Mammary epithelial cell (primary cell): ENCODE measurements around the gene GRID1.

Experiments
- EZH2 ChIP-seq: IDR thresholded peaks from 2 replicates; pipeline ENCODE4 v1.6.1; 2012; ENCODE audit warnings: low read length, inconsistent platforms, borderline replicate concordance
- TF ChIP-seq, protein P1 (sequence below), 2 donors: IDR thresholded peaks in 1 of 2; conservative IDR thresholded peaks in 1 of 2; 2 replicates each; pipeline ENCODE4 v1.5.1; 2011 to 2012; ENCODE audit warnings: inconsistent platforms in 2 of 2, low read length in 2 of 2, mild to moderate bottlenecking in 2 of 2, control low read depth in 1 of 2, low read depth in 1 of 2; ENCODE audit not compliant: insufficient read depth in 1 of 2; ENCODE audit errors: extremely low read depth in 1 of 2

GRCh38 chr10:86329896-86330680 is 36.5 kb downstream of the GRID1 start:
- TF ChIP-seq, protein P1, sequence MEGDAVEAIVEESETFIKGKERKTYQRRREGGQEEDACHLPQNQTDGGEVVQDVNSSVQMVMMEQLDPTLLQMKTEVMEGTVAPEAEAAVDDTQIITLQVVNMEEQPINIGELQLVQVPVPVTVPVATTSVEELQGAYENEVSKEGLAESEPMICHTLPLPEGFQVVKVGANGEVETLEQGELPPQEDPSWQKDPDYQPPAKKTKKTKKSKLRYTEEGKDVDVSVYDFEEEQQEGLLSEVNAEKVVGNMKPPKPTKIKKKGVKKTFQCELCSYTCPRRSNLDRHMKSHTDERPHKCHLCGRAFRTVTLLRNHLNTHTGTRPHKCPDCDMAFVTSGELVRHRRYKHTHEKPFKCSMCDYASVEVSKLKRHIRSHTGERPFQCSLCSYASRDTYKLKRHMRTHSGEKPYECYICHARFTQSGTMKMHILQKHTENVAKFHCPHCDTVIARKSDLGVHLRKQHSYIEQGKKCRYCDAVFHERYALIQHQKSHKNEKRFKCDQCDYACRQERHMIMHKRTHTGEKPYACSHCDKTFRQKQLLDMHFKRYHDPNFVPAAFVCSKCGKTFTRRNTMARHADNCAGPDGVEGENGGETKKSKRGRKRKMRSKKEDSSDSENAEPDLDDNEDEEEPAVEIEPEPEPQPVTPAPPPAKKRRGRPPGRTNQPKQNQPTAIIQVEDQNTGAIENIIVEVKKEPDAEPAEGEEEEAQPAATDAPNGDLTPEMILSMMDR (conservative IDR thresholded peaks at IDR 0.05 in 1 of 2, IDR thresholded peaks at IDR 0.05 in 1 of 2; ENCODE audit: extremely low read depth in 1 of 2, insufficient read depth in 1 of 2, low read depth in 1 of 2, low read length in 2 of 2) = no peak
- TF ChIP-seq EZH2 = no peak
